OCI-LY1 (cell line): ENCODE results near the gene FOXN3.

Source experiments
- EZH2 ChIP-seq: fragments of 200-600 bp; sonication (generic), shearing (Covaris generic); IDR thresholded peaks from 2 replicates; pipeline ENCODE4 v1.8.0; 2017; ENCODE audit warnings: borderline replicate concordance, mixed run types, mild to moderate bottlenecking, antibody characterized with exemption, low read length, moderate library complexity, mixed read lengths
- TF ChIP-seq, protein P1 (sequence below): fragments of 200-600 bp; sonication (generic), shearing (Covaris generic); IDR thresholded peaks from 2 replicates; pipeline ENCODE4 v1.5.1; 2017; ENCODE audit warnings: mild to moderate bottlenecking, antibody characterized with exemption, low read length, moderate library complexity, mixed read lengths

DNA sequence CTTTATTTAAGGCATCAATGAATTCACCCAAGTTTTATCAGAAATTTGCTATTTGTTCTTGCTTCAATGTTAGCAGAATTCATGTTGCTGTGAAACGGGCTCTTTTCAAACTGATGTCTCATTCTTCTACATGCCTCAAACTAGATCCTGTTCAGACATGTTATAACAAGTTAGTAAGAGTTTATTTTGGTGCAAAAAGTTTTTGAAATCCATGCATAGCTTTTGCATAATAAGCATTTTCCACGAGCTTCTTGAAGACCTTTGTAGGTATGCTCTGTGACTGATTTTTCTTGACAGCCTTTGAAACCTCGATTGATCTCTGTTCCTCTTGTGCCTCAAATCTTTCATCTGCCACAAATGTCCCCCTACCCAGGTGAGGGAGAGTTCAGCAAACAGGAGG, 275.2 kb downstream of the FOXN3 start:
- TF ChIP-seq, protein P1, sequence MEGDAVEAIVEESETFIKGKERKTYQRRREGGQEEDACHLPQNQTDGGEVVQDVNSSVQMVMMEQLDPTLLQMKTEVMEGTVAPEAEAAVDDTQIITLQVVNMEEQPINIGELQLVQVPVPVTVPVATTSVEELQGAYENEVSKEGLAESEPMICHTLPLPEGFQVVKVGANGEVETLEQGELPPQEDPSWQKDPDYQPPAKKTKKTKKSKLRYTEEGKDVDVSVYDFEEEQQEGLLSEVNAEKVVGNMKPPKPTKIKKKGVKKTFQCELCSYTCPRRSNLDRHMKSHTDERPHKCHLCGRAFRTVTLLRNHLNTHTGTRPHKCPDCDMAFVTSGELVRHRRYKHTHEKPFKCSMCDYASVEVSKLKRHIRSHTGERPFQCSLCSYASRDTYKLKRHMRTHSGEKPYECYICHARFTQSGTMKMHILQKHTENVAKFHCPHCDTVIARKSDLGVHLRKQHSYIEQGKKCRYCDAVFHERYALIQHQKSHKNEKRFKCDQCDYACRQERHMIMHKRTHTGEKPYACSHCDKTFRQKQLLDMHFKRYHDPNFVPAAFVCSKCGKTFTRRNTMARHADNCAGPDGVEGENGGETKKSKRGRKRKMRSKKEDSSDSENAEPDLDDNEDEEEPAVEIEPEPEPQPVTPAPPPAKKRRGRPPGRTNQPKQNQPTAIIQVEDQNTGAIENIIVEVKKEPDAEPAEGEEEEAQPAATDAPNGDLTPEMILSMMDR: no peak
- no peak for TF ChIP-seq EZH2
